SKM-1 treated with dmso at 0.1 percent for 144 hours (cell line): ENCODE data around the gene PROS1.
"Not testable (repeated sequence)": the region's sequence is repeated elsewhere in the genome, so short reads cannot be mapped to it uniquely, and the experiment has no call there.

Experiments
- DNase-seq: peaks from one replicate; lab custom pipeline; 2025; ENCODE audit not compliant: unreplicated experiment; lab: John Stamatoyannopoulos, UW

The PROS1 gene

GRCh38 chr3:93969997-93970396 lies 3.7 kb downstream of the PROS1 start:
- DNase-seq, result no peak

DNA sequence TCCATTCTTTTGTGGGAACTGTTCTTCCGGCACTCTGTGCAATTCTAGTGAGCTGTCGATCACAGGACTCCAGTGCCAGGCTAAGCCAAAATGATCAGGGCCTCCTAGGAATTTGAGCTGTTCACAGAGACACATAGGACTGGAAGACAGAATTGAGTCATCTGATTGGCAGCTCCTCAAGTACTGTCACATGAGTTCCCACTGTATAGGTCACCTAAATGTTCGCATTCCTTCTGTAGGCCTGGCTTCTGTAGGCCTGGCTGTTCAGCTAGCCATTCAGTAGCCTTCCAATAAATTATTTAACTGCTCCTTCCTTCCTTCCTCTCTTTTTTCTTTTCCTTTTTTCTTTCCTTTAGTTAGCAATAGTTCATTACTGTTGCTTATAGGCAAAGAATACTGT lies 4.3 kb downstream of the PROS1 start:
- no peak for DNase-seq

GRCh38 chr3:93965106-93965505 lies 8.6 kb downstream of the PROS1 start:
- DNase-seq, result not testable (repeated sequence)

- DNase-seq, result no peak
These were observed 10.9 kb downstream of the PROS1 start for GRCh38 chr3:93962798-93963197.

GRCh38 chr3:93961489-93961888 lies 12.2 kb downstream of the PROS1 start:
- DNase-seq, result no peak

- no peak for DNase-seq
These were observed 12.7 kb downstream of the PROS1 start for GRCh38 chr3:93961026-93961425.

DNA sequence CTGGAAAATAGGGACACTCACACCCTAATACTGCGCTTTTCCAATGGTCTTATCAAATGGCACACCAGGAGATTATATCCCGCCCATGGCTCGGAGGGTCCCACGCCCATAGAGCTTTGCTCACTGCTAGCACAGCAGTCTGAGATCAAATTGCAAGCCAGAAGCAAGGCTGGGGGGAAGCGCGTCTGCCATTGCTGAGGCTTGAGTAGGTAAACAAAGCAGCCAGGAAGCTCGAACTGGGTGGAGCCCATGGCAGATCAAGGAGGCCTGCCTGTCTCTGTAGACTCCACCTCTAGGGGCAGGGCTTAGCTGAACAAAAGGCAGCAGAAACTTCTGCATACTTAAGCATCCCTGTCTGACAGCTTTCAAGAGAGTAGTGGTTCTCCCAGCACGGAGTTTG lies 23.7 kb downstream of the PROS1 start:
- not testable (repeated sequence) for DNase-seq

DNA sequence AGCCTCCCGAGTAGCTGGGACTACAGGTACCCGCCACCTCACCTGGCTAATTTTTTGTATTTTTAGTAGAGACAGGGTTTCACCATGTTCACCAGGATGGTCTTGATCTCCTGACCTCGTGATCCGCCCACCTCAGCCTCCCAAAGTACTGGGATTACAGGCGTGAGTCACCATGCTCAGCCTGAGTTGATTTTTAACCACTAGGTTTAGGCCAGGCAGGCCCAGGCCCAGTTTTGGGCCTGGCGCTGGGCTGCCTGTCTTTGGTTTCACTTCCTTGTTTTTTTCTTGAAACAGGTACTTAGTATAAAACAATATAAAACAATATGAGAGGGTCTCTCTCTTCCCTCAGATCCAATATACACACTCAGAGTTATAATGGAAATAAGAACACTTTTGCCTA lies 36.2 kb downstream of the PROS1 start:
- DNase-seq, result not testable (repeated sequence)

- no peak for DNase-seq
These were observed 37.1 kb downstream of the PROS1 start for GRCh38 chr3:93936549-93936948.

DNA sequence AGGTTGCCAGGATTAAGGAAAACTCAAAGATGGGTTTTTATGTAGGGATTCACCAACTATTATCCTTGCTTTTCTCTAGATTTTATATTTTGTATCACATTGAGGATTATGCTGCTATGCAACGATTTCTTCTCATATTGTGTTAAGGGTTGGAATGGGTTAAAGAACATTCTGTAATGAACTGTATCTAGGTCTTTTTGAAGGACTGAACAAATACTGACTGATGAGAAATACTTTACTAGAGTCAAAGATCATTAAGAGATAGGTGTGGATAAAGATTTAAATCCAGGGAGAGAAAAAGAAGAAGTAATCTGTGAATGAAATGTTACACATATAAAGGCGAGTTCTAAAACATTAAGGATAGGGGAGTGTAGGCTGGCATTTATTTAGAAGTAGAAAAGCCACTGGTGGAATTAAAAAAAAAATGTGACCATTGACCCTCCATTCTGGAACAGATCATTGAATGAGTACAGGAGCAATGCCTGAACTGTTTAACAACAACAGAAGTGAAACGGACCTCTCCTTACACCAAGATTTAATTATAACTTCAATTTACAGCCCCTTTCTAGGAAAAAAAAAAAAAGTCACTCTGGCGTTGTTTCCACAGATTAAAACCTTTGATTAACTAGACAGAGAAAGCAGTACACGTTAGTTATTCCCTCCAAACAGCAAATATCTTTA lies 39.2 kb downstream of the PROS1 start:
- DNase-seq, result no peak

- DNase-seq, result no peak
These were observed 42.0 kb downstream of the PROS1 start for GRCh38 chr3:93931597-93932229.

- DNase-seq, result no peak
These were observed 43.7 kb downstream of the PROS1 start for GRCh38 chr3:93930041-93930440.

GRCh38 chr3:93926789-93927188 lies 46.9 kb downstream of the PROS1 start:
- DNase-seq, result no peak

DNA sequence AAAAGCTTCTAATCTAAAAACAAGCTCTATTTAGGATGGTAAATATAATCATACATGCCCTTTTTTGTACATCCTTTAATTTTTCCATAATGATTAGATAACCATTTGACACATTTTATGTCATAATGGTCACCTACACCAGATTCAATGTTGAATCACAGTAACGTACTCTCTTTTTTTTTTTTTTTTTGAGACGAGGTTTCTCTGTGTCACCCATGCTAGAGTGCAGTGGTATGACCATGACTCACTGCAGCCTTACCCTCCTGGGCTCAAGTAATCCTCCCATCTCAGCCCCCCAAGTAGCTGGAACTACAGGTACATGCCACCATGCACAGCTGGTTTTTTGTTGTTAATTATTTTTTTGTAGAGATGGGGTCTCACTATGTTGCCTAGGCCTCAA lies 49.2 kb downstream of the PROS1 start:
- DNase-seq, result no peak

- no peak for DNase-seq
These were observed 50.7 kb downstream of the PROS1 start for GRCh38 chr3:93923006-93923405.

GRCh38 chr3:93917546-93918029 lies 56.1 kb downstream of the PROS1 start:
- not testable (repeated sequence) for DNase-seq

DNA sequence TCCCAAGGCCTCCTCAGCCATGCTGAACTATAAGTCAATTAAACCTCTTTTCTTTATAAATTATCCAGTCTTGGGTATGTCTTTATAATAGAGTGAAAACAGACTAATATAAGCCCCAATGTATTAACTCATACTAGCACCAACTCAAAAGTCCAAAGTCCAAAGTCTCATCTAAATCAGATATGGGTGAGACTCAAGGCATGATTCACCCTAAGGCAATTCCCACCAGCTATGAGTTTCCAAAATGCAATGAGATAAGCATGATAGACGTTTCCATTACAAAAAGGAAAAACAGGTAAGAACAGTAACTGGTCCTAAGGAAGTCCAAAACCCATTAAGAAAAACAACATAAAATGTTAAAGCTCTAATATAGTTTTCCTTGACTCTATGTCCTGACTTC lies 60.1 kb downstream of the PROS1 start:
- DNase-seq, result not testable (repeated sequence)

DNA sequence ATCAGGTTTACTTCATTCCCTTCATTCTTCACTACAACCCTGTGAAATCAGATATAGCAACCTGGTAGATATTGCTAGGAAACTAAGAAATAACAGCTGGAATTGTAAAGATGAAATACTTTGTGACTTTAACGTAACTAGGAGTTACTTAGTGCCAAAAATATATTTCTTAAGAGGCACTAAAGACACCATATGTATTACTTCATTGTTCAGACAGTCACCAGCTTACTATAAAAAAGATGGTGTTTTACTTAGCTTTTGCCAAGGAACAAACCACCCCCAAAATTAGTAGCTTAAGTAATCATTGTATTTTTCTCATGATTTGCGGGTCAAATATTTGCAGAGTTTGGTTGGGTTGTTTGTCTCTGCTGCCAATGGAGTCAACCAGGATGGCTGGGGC lies 62.5 kb downstream of the PROS1 start:
- DNase-seq, result no peak

DNA sequence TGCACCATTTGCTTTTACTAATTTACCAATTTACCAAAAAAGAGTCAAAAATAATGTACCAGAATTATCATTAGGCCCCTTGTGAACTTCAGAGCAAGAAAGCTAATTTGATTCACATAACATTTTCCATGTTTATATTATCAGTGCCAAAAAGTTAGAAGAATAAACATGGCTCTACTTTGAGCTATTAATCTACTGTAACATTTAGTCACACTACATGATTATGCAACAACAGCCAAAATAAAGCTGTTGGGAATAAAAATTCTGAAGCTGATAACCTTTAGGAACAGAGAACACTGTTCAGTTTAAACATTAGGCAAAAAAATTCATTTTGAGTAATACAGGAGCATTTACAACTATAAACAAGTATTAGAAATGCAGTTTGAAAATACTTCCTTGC lies 63.6 kb downstream of the PROS1 start:
- no peak for DNase-seq

- DNase-seq, result no peak
These were observed 66.6 kb downstream of the PROS1 start for GRCh38 chr3:93907132-93907531.

DNA sequence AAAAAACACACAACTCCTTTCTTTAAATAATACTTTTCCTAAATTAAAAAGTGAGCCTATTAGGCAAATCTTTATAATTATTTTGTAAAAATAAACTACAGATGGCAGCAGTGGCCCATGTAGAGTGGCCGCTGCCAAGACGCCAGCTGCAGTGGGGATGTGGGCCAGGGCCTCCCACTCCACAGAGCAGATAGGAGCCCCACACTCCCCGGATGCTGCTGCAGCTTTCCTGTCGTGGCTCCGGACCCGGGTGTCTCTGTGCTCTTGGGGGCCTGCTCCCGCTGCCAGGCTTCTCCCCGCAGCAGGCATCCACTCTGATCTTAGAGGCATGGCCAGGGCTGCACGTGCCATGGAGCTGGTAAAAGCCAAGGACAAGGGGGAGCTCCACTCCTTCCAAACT lies 67.5 kb downstream of the PROS1 start:
- no peak for DNase-seq

DNA sequence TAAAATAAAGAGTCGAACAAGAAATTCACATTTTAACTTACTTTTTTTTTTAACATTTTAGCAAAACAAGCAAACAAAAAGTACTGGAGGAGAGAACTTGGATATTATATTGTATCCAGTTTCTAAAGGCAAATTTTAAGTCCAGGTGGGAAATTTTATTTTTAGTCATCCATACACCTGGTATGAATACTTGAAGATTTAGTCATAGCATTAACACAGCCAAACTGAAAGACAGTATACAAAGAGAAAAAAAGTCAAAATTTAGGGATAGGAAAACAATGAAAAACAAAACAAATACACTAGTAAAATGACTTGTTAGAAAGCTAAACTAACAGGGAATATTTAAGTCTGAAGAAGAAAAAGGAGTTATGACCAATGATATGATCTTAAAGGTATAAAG lies 69.1 kb downstream of the PROS1 start:
- DNase-seq, result no peak
